Activated CD4-positive, alpha-beta T cell treated with anti-CD3 and anti-CD28 coated beads, Interleukin-2, amount 50 U/mL, for 24 hours (primary cell): ENCODE measurements around the gene MEPE.
A peak's percentile ranks its signal among the peaks of the same experiment; 100 is the strongest.

ENCODE experiments used
- DNase-seq, 2 donors: peaks; one replicate each; pipeline ENCODE4 v3.0.0-alpha.2; 2020; ENCODE audit warnings: low read depth in 1 of 2, low spot score in 1 of 2

MEPE gene

GRCh38 chr4:87840149-87840548 lies 7.4 kb downstream of the MEPE start:
- DNase-seq, result no peak

- DNase-seq, result no peak
Observed at GRCh38 chr4:87843936-87844335, 11.2 kb downstream of the MEPE start.

GRCh38 chr4:87844452-87844851 lies 11.7 kb downstream of the MEPE start:
- no peak for DNase-seq

- DNase-seq, result no peak
Observed at GRCh38 chr4:87846226-87846625, 13.5 kb downstream of the MEPE start.

- DNase-seq, result peak in 1 of 2 donors; percentile 14
Observed at GRCh38 chr4:87848622-87849351, 16.0 kb downstream of the MEPE start.

- DNase-seq, result no peak
Observed at GRCh38 chr4:87849612-87850011, 16.8 kb downstream of the MEPE start.

GRCh38 chr4:87851332-87851731 lies 18.6 kb downstream of the MEPE start:
- no peak for DNase-seq

GRCh38 chr4:87851953-87852352 lies 19.2 kb downstream of the MEPE start:
- DNase-seq, result no peak

GRCh38 chr4:87853108-87853507 lies 20.3 kb downstream of the MEPE start:
- DNase-seq, result no peak

GRCh38 chr4:87853891-87854290 lies 21.1 kb downstream of the MEPE start:
- no peak for DNase-seq

GRCh38 chr4:87855559-87855958 lies 22.8 kb downstream of the MEPE start:
- DNase-seq, result no peak

- no peak for DNase-seq
Observed at GRCh38 chr4:87856816-87857215, 24.0 kb downstream of the MEPE start.

GRCh38 chr4:87857789-87858188 lies 25.0 kb downstream of the MEPE start:
- DNase-seq, result no peak

- no peak for DNase-seq
Observed at GRCh38 chr4:87862236-87862635, 29.5 kb downstream of the MEPE start.

GRCh38 chr4:87863486-87863885 lies 30.7 kb downstream of the MEPE start:
- no peak for DNase-seq

GRCh38 chr4:87864321-87864720 lies 31.6 kb downstream of the MEPE start:
- no peak for DNase-seq

- no peak for DNase-seq
Observed at GRCh38 chr4:87865288-87865687, 32.5 kb downstream of the MEPE start.

GRCh38 chr4:87865960-87866598 lies 33.3 kb downstream of the MEPE start:
- no peak for DNase-seq

GRCh38 chr4:87868522-87868921 lies 35.8 kb downstream of the MEPE start:
- no peak for DNase-seq

GRCh38 chr4:87872028-87872427 lies 39.3 kb downstream of the MEPE start:
- DNase-seq, result no peak

- DNase-seq, result no peak
Observed at GRCh38 chr4:87875191-87875590, 42.4 kb downstream of the MEPE start.

- DNase-seq, result no peak
Observed at GRCh38 chr4:87880106-87880505, 47.3 kb downstream of the MEPE start.

GRCh38 chr4:87881115-87881514 lies 48.3 kb downstream of the MEPE start:
- DNase-seq, result no peak
